ENCODE data around the gene AXIN2.

DNA sequence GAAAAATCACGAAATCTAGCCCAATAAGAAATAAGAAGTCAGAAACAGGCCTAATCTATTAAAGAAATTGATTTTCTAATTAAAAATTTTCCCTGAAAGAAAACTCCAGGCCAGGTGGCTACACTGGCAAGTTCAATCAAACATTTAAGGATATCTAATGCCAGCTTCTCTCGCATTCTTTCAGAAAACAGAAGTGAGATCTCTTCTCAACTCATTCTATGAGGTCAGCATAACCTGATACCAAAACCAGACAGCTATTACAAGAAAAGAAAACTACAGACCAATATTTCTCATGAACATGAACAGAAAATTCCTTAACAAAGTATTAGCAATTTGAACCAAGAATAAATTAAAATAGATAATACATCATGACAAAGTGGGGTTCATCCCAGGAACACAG lies 52.4 kb downstream of the AXIN2 start:
- TF ChIP-seq, protein P1, sequence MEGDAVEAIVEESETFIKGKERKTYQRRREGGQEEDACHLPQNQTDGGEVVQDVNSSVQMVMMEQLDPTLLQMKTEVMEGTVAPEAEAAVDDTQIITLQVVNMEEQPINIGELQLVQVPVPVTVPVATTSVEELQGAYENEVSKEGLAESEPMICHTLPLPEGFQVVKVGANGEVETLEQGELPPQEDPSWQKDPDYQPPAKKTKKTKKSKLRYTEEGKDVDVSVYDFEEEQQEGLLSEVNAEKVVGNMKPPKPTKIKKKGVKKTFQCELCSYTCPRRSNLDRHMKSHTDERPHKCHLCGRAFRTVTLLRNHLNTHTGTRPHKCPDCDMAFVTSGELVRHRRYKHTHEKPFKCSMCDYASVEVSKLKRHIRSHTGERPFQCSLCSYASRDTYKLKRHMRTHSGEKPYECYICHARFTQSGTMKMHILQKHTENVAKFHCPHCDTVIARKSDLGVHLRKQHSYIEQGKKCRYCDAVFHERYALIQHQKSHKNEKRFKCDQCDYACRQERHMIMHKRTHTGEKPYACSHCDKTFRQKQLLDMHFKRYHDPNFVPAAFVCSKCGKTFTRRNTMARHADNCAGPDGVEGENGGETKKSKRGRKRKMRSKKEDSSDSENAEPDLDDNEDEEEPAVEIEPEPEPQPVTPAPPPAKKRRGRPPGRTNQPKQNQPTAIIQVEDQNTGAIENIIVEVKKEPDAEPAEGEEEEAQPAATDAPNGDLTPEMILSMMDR (conservative IDR thresholded peaks at IDR 0.05; ENCODE audit: low read length), result no peak
- TF ChIP-seq EZH2phosphoT487 (IDR thresholded peaks at IDR 0.05; ENCODE audit: borderline replicate concordance), result no peak
